IMR-90 (cell line): ENCODE results near the gene GP5. TPM values are rescaled to one million over a fixed set of nuclear protein-coding genes. Genes with fewer than 3 reads are reported as not detected.

Experiments used
- ATAC-seq: fragments of 200-7000 bp; cut with Tn5 transposase; 2 replicates; pipeline ENCODE4 v1.9.1; 2020; ENCODE audit warnings: low read depth, mild to moderate bottlenecking, moderate library complexity
- BruUV-seq: library from RNA; stranded (reverse); fragments of 400-500 nt; replicated peaks from 2 replicates; lab custom pipeline; 2021; lab: Mats Ljungman, UMichigan
- CTCF ChIA-PET: fragments of 300-600 bp; formaldehyde crosslinking; extraction: SDS; loops from one replicate; lab custom pipeline; 2021; ENCODE audit warnings: antibody characterized with exemption; lab: Yijun Ruan, JAX
- POLR2A ChIA-PET: fragments of 300-600 bp; sonication (Branson Sonifier 250); formaldehyde crosslinking; loops from one replicate; lab custom pipeline; 2022; ENCODE audit warnings: antibody characterized with exemption; ENCODE audit not compliant: unreplicated experiment; lab: Charles Lee
- DNase-seq: peaks from one replicate; pipeline ENCODE4 v3.0.0; 2013
- H2AFZ ChIP-seq: replicated peaks from 2 replicates; pipeline ENCODE3; 2013; ENCODE audit warnings: low read length, mild to moderate bottlenecking; ENCODE audit not compliant: poor library complexity
- H2AK5ac ChIP-seq: 2 replicates; pipeline ENCODE4 v1.6.1; 2013; ENCODE audit warnings: low read depth, low read length, inconsistent platforms
- H2AK9ac ChIP-seq: replicated peaks from 2 replicates; pipeline ENCODE3; 2013; ENCODE audit warnings: mild to moderate bottlenecking, low read depth, low read length, moderate library complexity; ENCODE audit not compliant: poor library complexity
- H2BK120ac ChIP-seq: 2 replicates; pipeline ENCODE4 v1.6.1; 2013; ENCODE audit warnings: low read depth, low read length, inconsistent platforms
- H2BK15ac ChIP-seq: 3 replicates; pipeline ENCODE4 v1.6.1; 2013; ENCODE audit warnings: low read depth, low read length, inconsistent platforms
- H2BK20ac ChIP-seq: 2 replicates; pipeline ENCODE4 v1.6.1; 2013; ENCODE audit warnings: low read depth, mild to moderate bottlenecking, inconsistent platforms, low read length, moderate library complexity
- H2BK5ac ChIP-seq: 2 replicates; pipeline ENCODE4 v1.6.1; 2013; ENCODE audit warnings: mild to moderate bottlenecking, low read depth, low read length, inconsistent platforms; ENCODE audit not compliant: poor library complexity, severe bottlenecking
- H3K14ac ChIP-seq: replicated peaks from 2 replicates; pipeline ENCODE4 v1.6.1; 2013; ENCODE audit warnings: low read depth, low read length, inconsistent platforms
- H3K18ac ChIP-seq: 2 replicates; pipeline ENCODE4 v1.6.1; 2013; ENCODE audit warnings: low read depth, low read length, control low read depth
- H3K23ac ChIP-seq: 2 replicates; pipeline ENCODE4 v1.6.1; 2013; ENCODE audit warnings: low read depth, low read length, inconsistent platforms
- H3K27ac ChIP-seq: 2 replicates; pipeline ENCODE4 v1.5.1; 2013; ENCODE audit warnings: mild to moderate bottlenecking, control low read depth, low read length; ENCODE audit not compliant: insufficient read depth
- H3K27me3 ChIP-seq: 2 replicates; pipeline ENCODE4 v1.6.1; 2013; ENCODE audit warnings: low read length; ENCODE audit not compliant: control insufficient read depth, insufficient read depth
- H3K36me3 ChIP-seq: 2 replicates; pipeline ENCODE4 v1.6.1; 2013; ENCODE audit warnings: low read length, mixed read lengths; ENCODE audit not compliant: control insufficient read depth, insufficient read depth
- H3K4ac ChIP-seq: 2 replicates; pipeline ENCODE4 v1.6.1; 2013; ENCODE audit warnings: low read depth, low read length, inconsistent platforms
- H3K4me1 ChIP-seq: 2 replicates; pipeline ENCODE4 v1.6.1; 2013; ENCODE audit warnings: low read length, mixed read lengths; ENCODE audit not compliant: control insufficient read depth, insufficient read depth
- H3K4me2 ChIP-seq: 2 replicates; pipeline ENCODE4 v1.6.1; 2013; ENCODE audit warnings: low read depth, mild to moderate bottlenecking, control low read depth, low read length, moderate library complexity
- H3K4me3 ChIP-seq: 2 replicates; pipeline ENCODE4 v1.5.1; 2013; ENCODE audit warnings: low read depth, mild to moderate bottlenecking, control low read depth, low read length, moderate library complexity; ENCODE audit not compliant: insufficient read depth
- H3K56ac ChIP-seq: 2 replicates; pipeline ENCODE4 v1.6.1; 2013; ENCODE audit warnings: low read length, inconsistent platforms; ENCODE audit not compliant: insufficient read depth; ENCODE audit errors: extremely low read depth
- H3K79me1 ChIP-seq, 2 experiments: 2 replicates each; pipeline ENCODE4 v1.6.1; 2013; ENCODE audit warnings: low read length in 2 of 2, inconsistent platforms in 1 of 2, low read depth in 1 of 2
- H3K9ac ChIP-seq: 2 replicates; pipeline ENCODE4 v1.6.1; 2013; ENCODE audit warnings: low read depth, low read length, control low read depth
- H3K9me1 ChIP-seq: 2 replicates; pipeline ENCODE4 v1.6.1; 2013; ENCODE audit warnings: low read length, inconsistent platforms; ENCODE audit not compliant: insufficient read depth
- H3K9me3 ChIP-seq: 2 replicates; pipeline ENCODE4 v1.6.1; 2013; ENCODE audit warnings: low read length; ENCODE audit not compliant: control insufficient read depth, insufficient read depth
- H4K20me1 ChIP-seq: 2 replicates; pipeline ENCODE4 v1.6.1; 2013; ENCODE audit warnings: low read length, inconsistent platforms; ENCODE audit not compliant: insufficient read depth
- H4K5ac ChIP-seq: 2 replicates; pipeline ENCODE4 v1.6.1; 2013; ENCODE audit warnings: mild to moderate bottlenecking, low read depth, low read length, control low read depth
- H4K8ac ChIP-seq, 2 experiments: 2 replicates each; pipeline ENCODE4 v1.6.1; 2013; ENCODE audit warnings: low read depth in 2 of 2, low read length in 2 of 2, control low read depth in 1 of 2, inconsistent platforms in 1 of 2
- H4K91ac ChIP-seq: 2 replicates; pipeline ENCODE4 v1.6.1; 2013; ENCODE audit warnings: low read depth, low read length, inconsistent platforms; ENCODE audit not compliant: insufficient read depth
- BHLHE40 ChIP-seq: fragments of 150-350 bp; IDR thresholded peaks from 2 replicates; pipeline ENCODE4 v1.6.1; 2016; ENCODE audit warnings: mild to moderate bottlenecking, low read depth, low read length
- CHD1 ChIP-seq: IDR thresholded peaks from 2 replicates; pipeline ENCODE4 v1.6.1; 2012; ENCODE audit warnings: low read depth, low read length, improper control_type of control experiment
- FOS ChIP-seq: fragments of 150-350 bp; IDR thresholded peaks from 2 replicates; pipeline ENCODE4 v1.6.1; 2016; ENCODE audit warnings: low read depth, low read length
- POLR2A ChIP-seq: IDR thresholded peaks from 2 replicates; pipeline ENCODE4 v1.6.1; 2012; ENCODE audit warnings: mild to moderate bottlenecking, low read depth, low read length
- RCOR1 ChIP-seq: IDR thresholded peaks from 2 replicates; pipeline ENCODE4 v1.6.1; 2012; ENCODE audit warnings: mild to moderate bottlenecking, low read length, improper control_type of control experiment; ENCODE audit not compliant: insufficient replicate concordance
- dilution Hi-C: fragments of 300-500 bp; cut with HindIII; formaldehyde crosslinking; loops from one replicate; pipeline ENCODE4 v1.14.3; 2018; ENCODE audit warnings: low sequenced_read_pairs; ENCODE audit not compliant: unreplicated experiment
- in situ Hi-C: fragments of 300-500 bp; cut with MboI; formaldehyde crosslinking; loops from 3 replicates; pipeline ENCODE4 v1.14.3; 2019; ENCODE audit warnings: low sequenced_read_pairs, inconsistent platforms, mixed read lengths
- intact Hi-C: fragments of 100-400 bp; cut with micrococcal nuclease; formaldehyde crosslinking; loops from 2 replicates; pipeline ENCODE4 v1.10.0; 2022
- polyA plus RNA-seq, 3 experiments: library from polyadenylated mRNA; depleted of rRNA; stranded (reverse); fragments of >200 nt; gene quantifications; 2 replicates each; pipeline ENCODE4 v1.2.3, GENCODE V29; 2012; ENCODE audit warnings: low replicate concordance in 1 of 3
- total RNA-seq: library from RNA; depleted of rRNA; stranded (reverse); fragments of >200 nt; gene quantifications from 2 replicates; pipeline ENCODE4 v1.2.3, GENCODE V29; 2012

Gene GP5
- total and polyA plus RNA-seq, 2 of the 4 experiments (the other 2 are of a cell fraction), result under 0.01 to 0.12 TPM

- H3K79me1 ChIP-seq, result peaks cover 22 to 55% of the 10 kb centered on the region in 2 experiments
- no peak overlapping the region for H2BK5ac ChIP-seq
- no peak overlapping the region for H4K91ac ChIP-seq
- CTCF ChIA-PET, result interaction anchor here (0.6 to 1.1 kb wide), 3 partner anchors 25 to 212 kb away, joined by 3 to 4 read pairs (median 4); no protein-coding TSS in a partner anchor
- peak; percentile 91 for ATAC-seq
- H3K36me3 ChIP-seq, result peaks cover 30% of the 10 kb centered on the region
- H3K23ac ChIP-seq, result no peak overlapping the region
- no peak overlapping the region for H2BK120ac ChIP-seq
- dilution Hi-C loops, result no loop called here
- no peak overlapping the region for H3K14ac ChIP-seq
- no peak overlapping the region for H3K4me2 ChIP-seq
- H3K18ac ChIP-seq, result no peak overlapping the region
- no peak overlapping the region for H3K4me3 ChIP-seq
- H2BK20ac ChIP-seq, result no peak overlapping the region
- no peak overlapping the region for H2AFZ ChIP-seq
- peaks cover 11% of the 10 kb centered on the region for H3K9me1 ChIP-seq
- no peak overlapping the region for H2BK15ac ChIP-seq
- no TSS peak for BruUV-seq
- H3K27me3 ChIP-seq, result no peaks in the 10 kb centered on the region
- POLR2A ChIA-PET, result no interaction called here
- peaks cover 8% of the 10 kb centered on the region for H3K4me1 ChIP-seq
- H2AK5ac ChIP-seq, result no peak overlapping the region
- intact Hi-C loops, result loop anchor here (2.0 kb wide), 1 partner anchor 19 kb away; no protein-coding TSS in a partner anchor
- in situ Hi-C loops, result no loop called here
- H4K5ac ChIP-seq, result no peak overlapping the region
- H3K9me3 ChIP-seq, result no peaks in the 10 kb centered on the region
- H3K56ac ChIP-seq, result no peak overlapping the region
- no peak overlapping the region for H3K9ac ChIP-seq
- peak; percentile 87 for DNase-seq
- TF ChIP-seq BHLHE40 (0 out of 2 replicates have a peak, but pooled peaks have one; percentile 20), POLR2A (no peak), RCOR1 (peak; percentile 72), FOS (peak; percentile 52; the same call in 1 of the 2 replicates), CHD1 (no peak)
- no peak overlapping the region for H3K4ac ChIP-seq
- H4K20me1 ChIP-seq, result peaks cover 57% of the 10 kb centered on the region
- H2AK9ac ChIP-seq, result no peak overlapping the region
- H3K27ac ChIP-seq, result no peak overlapping the region
- H4K8ac ChIP-seq, result no peak overlapping the region
These were observed 23.1 kb upstream of the GP5 start for GRCh38 chr3:194422188-194422587.
